HG03060 (cell line): ENCODE results near the gene UQCRHL.
"Not testable (repeated sequence)": the region's sequence is repeated elsewhere in the genome, so short reads cannot be mapped to it uniquely, and the experiment has no call there.

Experiments used
- ATAC-seq: cut with Tn5 transposase; IDR thresholded peaks from one replicate; pipeline ENCODE4 v1.9.1; 2021; ENCODE audit warnings: low read depth, moderate number of reproducible peaks; ENCODE audit not compliant: unreplicated experiment

UQCRHL gene

GRCh38 chr1:15807549-15807948 is at the start of gene UQCRHL:
UQCRHL (minus strand) TSS chr1:15807649; CDS start chr1:15807649, 0 bp downstream.
- not testable (repeated sequence) for ATAC-seq

GRCh38 chr1:15856888-15857287 is 49.4 kb upstream of the UQCRHL start:
- ATAC-seq = no peak

GRCh38 chr1:15852828-15853302 is 45.4 kb upstream of the UQCRHL start:
- ATAC-seq = no peak

GRCh38 chr1:15852036-15852827 is 44.8 kb upstream of the UQCRHL start:
- ATAC-seq = no peak

GRCh38 chr1:15851210-15852035 is 44.0 kb upstream of the UQCRHL start:
- no peak for ATAC-seq

- ATAC-seq = no peak
Measured at GRCh38 chr1:15850471-15851001, 43.1 kb upstream of the UQCRHL start.

GRCh38 chr1:15849775-15850324 is 42.4 kb upstream of the UQCRHL start:
- ATAC-seq = no peak

GRCh38 chr1:15848929-15849774 is 41.7 kb upstream of the UQCRHL start:
- no peak for ATAC-seq

GRCh38 chr1:15848143-15848928 is 40.9 kb upstream of the UQCRHL start:
- ATAC-seq = no peak

- ATAC-seq = no peak
Measured at GRCh38 chr1:15847893-15848142, 40.4 kb upstream of the UQCRHL start.

- peak; percentile 30 for ATAC-seq
Measured at GRCh38 chr1:15847100-15847892, 39.8 kb upstream of the UQCRHL start, which contains the start of gene SPEN. SPEN (plus strand) TSS chr1:15847707; CDS start chr1:15848068, 361 bp downstream.

- not testable (repeated sequence) for ATAC-seq
Measured at GRCh38 chr1:15846056-15846455, 38.6 kb upstream of the UQCRHL start.

- no peak for ATAC-seq
Measured at GRCh38 chr1:15843826-15844572, 36.5 kb upstream of the UQCRHL start.

- ATAC-seq = no peak
Measured at GRCh38 chr1:15838721-15839120, 31.3 kb upstream of the UQCRHL start.

- ATAC-seq = no peak
Measured at GRCh38 chr1:15837931-15838330, 30.5 kb upstream of the UQCRHL start.

GRCh38 chr1:15836772-15837669 is 29.6 kb upstream of the UQCRHL start:
- ATAC-seq = no peak

- ATAC-seq = not testable (repeated sequence)
Measured at GRCh38 chr1:15836511-15836771, 29.0 kb upstream of the UQCRHL start.
